IMR-90 (cell line): ENCODE results near the gene ZNF410. TPM values are rescaled to one million over a fixed set of nuclear protein-coding genes. Genes with fewer than 3 reads are reported as not detected.

Source experiments
- ATAC-seq: fragments of 200-7000 bp; cut with Tn5 transposase; 2 replicates; pipeline ENCODE4 v1.9.1; 2020; ENCODE audit warnings: low read depth, mild to moderate bottlenecking, moderate library complexity
- BruUV-seq: library from RNA; stranded (reverse); fragments of 400-500 nt; replicated peaks from 2 replicates; lab custom pipeline; 2021; lab: Mats Ljungman, UMichigan
- CTCF ChIA-PET: fragments of 300-600 bp; formaldehyde crosslinking; extraction: SDS; loops from one replicate; lab custom pipeline; 2021; ENCODE audit warnings: antibody characterized with exemption; lab: Yijun Ruan, JAX
- POLR2A ChIA-PET: fragments of 300-600 bp; sonication (Branson Sonifier 250); formaldehyde crosslinking; loops from one replicate; lab custom pipeline; 2022; ENCODE audit warnings: antibody characterized with exemption; ENCODE audit not compliant: unreplicated experiment; lab: Charles Lee
- DNase-seq: peaks from one replicate; pipeline ENCODE4 v3.0.0; 2013
- H2AFZ ChIP-seq: replicated peaks from 2 replicates; pipeline ENCODE3; 2013; ENCODE audit warnings: low read length, mild to moderate bottlenecking; ENCODE audit not compliant: poor library complexity
- H2AK5ac ChIP-seq: 2 replicates; pipeline ENCODE4 v1.6.1; 2013; ENCODE audit warnings: low read depth, low read length, inconsistent platforms
- H2AK9ac ChIP-seq: replicated peaks from 2 replicates; pipeline ENCODE3; 2013; ENCODE audit warnings: mild to moderate bottlenecking, low read depth, low read length, moderate library complexity; ENCODE audit not compliant: poor library complexity
- H2BK120ac ChIP-seq: 2 replicates; pipeline ENCODE4 v1.6.1; 2013; ENCODE audit warnings: low read depth, low read length, inconsistent platforms
- H2BK15ac ChIP-seq: 3 replicates; pipeline ENCODE4 v1.6.1; 2013; ENCODE audit warnings: low read depth, low read length, inconsistent platforms
- H2BK20ac ChIP-seq: 2 replicates; pipeline ENCODE4 v1.6.1; 2013; ENCODE audit warnings: low read depth, mild to moderate bottlenecking, inconsistent platforms, low read length, moderate library complexity
- H2BK5ac ChIP-seq: 2 replicates; pipeline ENCODE4 v1.6.1; 2013; ENCODE audit warnings: mild to moderate bottlenecking, low read depth, low read length, inconsistent platforms; ENCODE audit not compliant: poor library complexity, severe bottlenecking
- H3K14ac ChIP-seq: replicated peaks from 2 replicates; pipeline ENCODE4 v1.6.1; 2013; ENCODE audit warnings: low read depth, low read length, inconsistent platforms
- H3K18ac ChIP-seq: 2 replicates; pipeline ENCODE4 v1.6.1; 2013; ENCODE audit warnings: low read depth, low read length, control low read depth
- H3K23ac ChIP-seq: 2 replicates; pipeline ENCODE4 v1.6.1; 2013; ENCODE audit warnings: low read depth, low read length, inconsistent platforms
- H3K27ac ChIP-seq: 2 replicates; pipeline ENCODE4 v1.5.1; 2013; ENCODE audit warnings: mild to moderate bottlenecking, control low read depth, low read length; ENCODE audit not compliant: insufficient read depth
- H3K27me3 ChIP-seq: 2 replicates; pipeline ENCODE4 v1.6.1; 2013; ENCODE audit warnings: low read length; ENCODE audit not compliant: control insufficient read depth, insufficient read depth
- H3K36me3 ChIP-seq: 2 replicates; pipeline ENCODE4 v1.6.1; 2013; ENCODE audit warnings: low read length, mixed read lengths; ENCODE audit not compliant: control insufficient read depth, insufficient read depth
- H3K4ac ChIP-seq: 2 replicates; pipeline ENCODE4 v1.6.1; 2013; ENCODE audit warnings: low read depth, low read length, inconsistent platforms
- H3K4me1 ChIP-seq: 2 replicates; pipeline ENCODE4 v1.6.1; 2013; ENCODE audit warnings: low read length, mixed read lengths; ENCODE audit not compliant: control insufficient read depth, insufficient read depth
- H3K4me2 ChIP-seq: 2 replicates; pipeline ENCODE4 v1.6.1; 2013; ENCODE audit warnings: low read depth, mild to moderate bottlenecking, control low read depth, low read length, moderate library complexity
- H3K4me3 ChIP-seq: 2 replicates; pipeline ENCODE4 v1.5.1; 2013; ENCODE audit warnings: low read depth, mild to moderate bottlenecking, control low read depth, low read length, moderate library complexity; ENCODE audit not compliant: insufficient read depth
- H3K56ac ChIP-seq: 2 replicates; pipeline ENCODE4 v1.6.1; 2013; ENCODE audit warnings: low read length, inconsistent platforms; ENCODE audit not compliant: insufficient read depth; ENCODE audit errors: extremely low read depth
- H3K79me1 ChIP-seq, 2 experiments: 2 replicates each; pipeline ENCODE4 v1.6.1; 2013; ENCODE audit warnings: low read length in 2 of 2, inconsistent platforms in 1 of 2, low read depth in 1 of 2
- H3K9ac ChIP-seq: 2 replicates; pipeline ENCODE4 v1.6.1; 2013; ENCODE audit warnings: low read depth, low read length, control low read depth
- H3K9me1 ChIP-seq: 2 replicates; pipeline ENCODE4 v1.6.1; 2013; ENCODE audit warnings: low read length, inconsistent platforms; ENCODE audit not compliant: insufficient read depth
- H3K9me3 ChIP-seq: 2 replicates; pipeline ENCODE4 v1.6.1; 2013; ENCODE audit warnings: low read length; ENCODE audit not compliant: control insufficient read depth, insufficient read depth
- H4K20me1 ChIP-seq: 2 replicates; pipeline ENCODE4 v1.6.1; 2013; ENCODE audit warnings: low read length, inconsistent platforms; ENCODE audit not compliant: insufficient read depth
- H4K5ac ChIP-seq: 2 replicates; pipeline ENCODE4 v1.6.1; 2013; ENCODE audit warnings: mild to moderate bottlenecking, low read depth, low read length, control low read depth
- H4K8ac ChIP-seq, 2 experiments: 2 replicates each; pipeline ENCODE4 v1.6.1; 2013; ENCODE audit warnings: low read depth in 2 of 2, low read length in 2 of 2, control low read depth in 1 of 2, inconsistent platforms in 1 of 2
- H4K91ac ChIP-seq: 2 replicates; pipeline ENCODE4 v1.6.1; 2013; ENCODE audit warnings: low read depth, low read length, inconsistent platforms; ENCODE audit not compliant: insufficient read depth
- BHLHE40 ChIP-seq: fragments of 150-350 bp; IDR thresholded peaks from 2 replicates; pipeline ENCODE4 v1.6.1; 2016; ENCODE audit warnings: mild to moderate bottlenecking, low read depth, low read length
- CEBPB ChIP-seq: IDR thresholded peaks from 2 replicates; pipeline ENCODE4 v1.6.1; 2012; ENCODE audit warnings: low read depth, low read length, improper control_type of control experiment
- CHD1 ChIP-seq: IDR thresholded peaks from 2 replicates; pipeline ENCODE4 v1.6.1; 2012; ENCODE audit warnings: low read depth, low read length, improper control_type of control experiment
- FOS ChIP-seq: fragments of 150-350 bp; IDR thresholded peaks from 2 replicates; pipeline ENCODE4 v1.6.1; 2016; ENCODE audit warnings: low read depth, low read length
- MAFK ChIP-seq: IDR thresholded peaks from 2 replicates; pipeline ENCODE4 v1.6.1; 2012; ENCODE audit warnings: low read depth, low read length, improper control_type of control experiment
- MAZ ChIP-seq: IDR thresholded peaks from 2 replicates; pipeline ENCODE4 v1.6.1; 2012; ENCODE audit warnings: low read depth, mild to moderate bottlenecking, low read length, improper control_type of control experiment, moderate library complexity, borderline replicate concordance
- MXI1 ChIP-seq: IDR thresholded peaks from 2 replicates; pipeline ENCODE4 v1.6.1; 2012; ENCODE audit warnings: low read depth, mild to moderate bottlenecking, low read length, moderate library complexity, borderline replicate concordance
- NFE2L2 ChIP-seq: fragments of 150-350 bp; IDR thresholded peaks from 2 replicates; pipeline ENCODE4 v1.6.1; 2016; ENCODE audit warnings: low read depth, mild to moderate bottlenecking, low read length
- POLR2A ChIP-seq: IDR thresholded peaks from 2 replicates; pipeline ENCODE4 v1.6.1; 2012; ENCODE audit warnings: mild to moderate bottlenecking, low read depth, low read length
- RAD21 ChIP-seq: IDR thresholded peaks from 2 replicates; pipeline ENCODE4 v1.6.1; 2012; ENCODE audit warnings: low read length, improper control_type of control experiment
- RCOR1 ChIP-seq: IDR thresholded peaks from 2 replicates; pipeline ENCODE4 v1.6.1; 2012; ENCODE audit warnings: mild to moderate bottlenecking, low read length, improper control_type of control experiment; ENCODE audit not compliant: insufficient replicate concordance
- RFX5 ChIP-seq: IDR thresholded peaks from 2 replicates; pipeline ENCODE4 v1.8.0; 2012; ENCODE audit warnings: low read depth, mild to moderate bottlenecking, low read length, moderate library complexity
- SMC3 ChIP-seq: fragments of 150-350 bp; IDR thresholded peaks from 2 replicates; pipeline ENCODE4 v1.6.1; 2016; ENCODE audit warnings: low read depth, mild to moderate bottlenecking, antibody characterized with exemption, low read length, moderate library complexity
- USF2 ChIP-seq: fragments of 150-350 bp; IDR thresholded peaks from 2 replicates; pipeline ENCODE4 v1.6.1; 2017; ENCODE audit warnings: mild to moderate bottlenecking, antibody characterized with exemption, low read length, low read depth
- WGBS, 2 experiments: methylation state at CpG; one replicate each; pipeline versions ENCODE4 v1.1.5 to v1.1.7; 2013; ENCODE audit warnings: missing lambda C conversion rate in 2 of 2; ENCODE audit not compliant: insufficient read length in 1 of 2; ENCODE audit errors: extremely low coverage in 2 of 2; 5-methylcytosine and 5-hydroxymethylcytosine counted together
- dilution Hi-C: fragments of 300-500 bp; cut with HindIII; formaldehyde crosslinking; loops from one replicate; pipeline ENCODE4 v1.14.3; 2018; ENCODE audit warnings: low sequenced_read_pairs; ENCODE audit not compliant: unreplicated experiment
- in situ Hi-C: fragments of 300-500 bp; cut with MboI; formaldehyde crosslinking; loops from 3 replicates; pipeline ENCODE4 v1.14.3; 2019; ENCODE audit warnings: low sequenced_read_pairs, inconsistent platforms, mixed read lengths
- intact Hi-C: fragments of 100-400 bp; cut with micrococcal nuclease; formaldehyde crosslinking; loops from 2 replicates; pipeline ENCODE4 v1.10.0; 2022
- polyA plus RNA-seq, 3 experiments: library from polyadenylated mRNA; depleted of rRNA; stranded (reverse); fragments of >200 nt; gene quantifications; 2 replicates each; pipeline ENCODE4 v1.2.3, GENCODE V29; 2012; ENCODE audit warnings: low replicate concordance in 1 of 3
- total RNA-seq: library from RNA; depleted of rRNA; stranded (reverse); fragments of >200 nt; gene quantifications from 2 replicates; pipeline ENCODE4 v1.2.3, GENCODE V29; 2012
- TF ChIP-seq, protein P1 (sequence below): conservative IDR thresholded peaks from 2 replicates; pipeline ENCODE4 v1.5.1; 2012; ENCODE audit warnings: mild to moderate bottlenecking, low read depth, low read length, improper control_type of control experiment
- TF ChIP-seq, protein P2 (sequence below): fragments of 150-350 bp; IDR thresholded peaks from 2 replicates; pipeline ENCODE4 v1.6.1; 2016; ENCODE audit warnings: low read depth, mild to moderate bottlenecking, low read length, moderate library complexity, borderline replicate concordance

ZNF410 gene
- total and polyA plus RNA-seq, 2 of the 4 experiments (the other 2 are of a cell fraction): 27.9 to 89.1 TPM

DNA sequence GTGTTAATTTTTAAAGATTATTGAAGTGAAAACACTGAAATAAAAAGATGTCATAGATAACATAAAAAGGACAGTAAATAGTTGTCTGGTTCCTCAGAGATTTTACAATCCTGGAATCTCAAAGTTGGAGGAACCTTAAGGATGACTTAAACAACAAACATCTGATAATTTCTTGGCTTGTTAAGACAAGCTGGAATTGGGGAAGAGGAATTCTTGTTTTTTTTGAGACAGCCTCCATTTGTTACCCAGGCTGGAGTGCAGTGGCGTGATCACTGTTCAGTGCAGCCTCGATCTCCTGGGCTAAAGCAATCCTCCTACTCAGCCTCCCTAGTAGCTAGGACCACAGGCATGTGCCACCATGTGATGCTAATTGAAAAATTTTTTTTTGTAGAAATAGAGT, 2.3 kb downstream of the ZNF410 start:
- H2BK5ac ChIP-seq: no peak overlapping the region
- DNase-seq (peak; percentile 28), ATAC-seq (no peak)
- ChIA-PET CTCF (no interaction called here), POLR2A (no interaction called here)
- in situ Hi-C loops (no loop called here), intact Hi-C loops (no loop called here), dilution Hi-C loops (no loop called here)
- H3K9ac ChIP-seq: no peak overlapping the region
- no peak overlapping the region for H4K8ac ChIP-seq
- H3K27me3 ChIP-seq: no peaks in the 10 kb centered on the region
- H3K4me2 ChIP-seq: no peak overlapping the region
- H3K18ac ChIP-seq: no peak overlapping the region
- BruUV-seq: no TSS peak
- no peak overlapping the region for H3K4me3 ChIP-seq
- no peak overlapping the region for H3K27ac ChIP-seq
- no peak overlapping the region for H3K4ac ChIP-seq
- no peak overlapping the region for H2AFZ ChIP-seq
- H3K14ac ChIP-seq: no peak overlapping the region
- no peak overlapping the region for H3K56ac ChIP-seq
- H2AK9ac ChIP-seq: no peak overlapping the region
- no peak overlapping the region for H3K23ac ChIP-seq
- no peak overlapping the region for H2BK120ac ChIP-seq
- H3K79me1 ChIP-seq: peaks cover 4 to 38% of the 10 kb centered on the region in 2 experiments
- H4K5ac ChIP-seq: no peak overlapping the region
- H2BK20ac ChIP-seq: no peak overlapping the region
- no peak overlapping the region for H2BK15ac ChIP-seq
- H2AK5ac ChIP-seq: no peak overlapping the region
- H4K20me1 ChIP-seq: peaks cover 39% of the 10 kb centered on the region
- no peak for TF ChIP-seq BHLHE40
- no peak for TF ChIP-seq USF2
- no peak for TF ChIP-seq RCOR1
- TF ChIP-seq RFX5: no peak
- TF ChIP-seq CHD1: no peak
- TF ChIP-seq MAFK: no peak
- no peak for TF ChIP-seq MXI1
- TF ChIP-seq FOS: no peak
- TF ChIP-seq MAZ: no peak
- TF ChIP-seq, protein P1, sequence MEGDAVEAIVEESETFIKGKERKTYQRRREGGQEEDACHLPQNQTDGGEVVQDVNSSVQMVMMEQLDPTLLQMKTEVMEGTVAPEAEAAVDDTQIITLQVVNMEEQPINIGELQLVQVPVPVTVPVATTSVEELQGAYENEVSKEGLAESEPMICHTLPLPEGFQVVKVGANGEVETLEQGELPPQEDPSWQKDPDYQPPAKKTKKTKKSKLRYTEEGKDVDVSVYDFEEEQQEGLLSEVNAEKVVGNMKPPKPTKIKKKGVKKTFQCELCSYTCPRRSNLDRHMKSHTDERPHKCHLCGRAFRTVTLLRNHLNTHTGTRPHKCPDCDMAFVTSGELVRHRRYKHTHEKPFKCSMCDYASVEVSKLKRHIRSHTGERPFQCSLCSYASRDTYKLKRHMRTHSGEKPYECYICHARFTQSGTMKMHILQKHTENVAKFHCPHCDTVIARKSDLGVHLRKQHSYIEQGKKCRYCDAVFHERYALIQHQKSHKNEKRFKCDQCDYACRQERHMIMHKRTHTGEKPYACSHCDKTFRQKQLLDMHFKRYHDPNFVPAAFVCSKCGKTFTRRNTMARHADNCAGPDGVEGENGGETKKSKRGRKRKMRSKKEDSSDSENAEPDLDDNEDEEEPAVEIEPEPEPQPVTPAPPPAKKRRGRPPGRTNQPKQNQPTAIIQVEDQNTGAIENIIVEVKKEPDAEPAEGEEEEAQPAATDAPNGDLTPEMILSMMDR: no peak
- no peak for TF ChIP-seq CEBPB
- no peak for TF ChIP-seq RAD21
- no peak for TF ChIP-seq POLR2A
- no peak for TF ChIP-seq SMC3
- no peak for TF ChIP-seq NFE2L2
- TF ChIP-seq, protein P2, sequence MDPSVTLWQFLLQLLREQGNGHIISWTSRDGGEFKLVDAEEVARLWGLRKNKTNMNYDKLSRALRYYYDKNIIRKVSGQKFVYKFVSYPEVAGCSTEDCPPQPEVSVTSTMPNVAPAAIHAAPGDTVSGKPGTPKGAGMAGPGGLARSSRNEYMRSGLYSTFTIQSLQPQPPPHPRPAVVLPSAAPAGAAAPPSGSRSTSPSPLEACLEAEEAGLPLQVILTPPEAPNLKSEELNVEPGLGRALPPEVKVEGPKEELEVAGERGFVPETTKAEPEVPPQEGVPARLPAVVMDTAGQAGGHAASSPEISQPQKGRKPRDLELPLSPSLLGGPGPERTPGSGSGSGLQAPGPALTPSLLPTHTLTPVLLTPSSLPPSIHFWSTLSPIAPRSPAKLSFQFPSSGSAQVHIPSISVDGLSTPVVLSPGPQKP: no peak
- WGBS, 2 experiments: no CpG with 5 or more reads among the region's 2 CpGs
- H3K4me1 ChIP-seq: peaks cover 2% of the 10 kb centered on the region; the same call in 1 of the 2 replicates
- no peak overlapping the region for H4K91ac ChIP-seq
- H3K9me1 ChIP-seq: no peaks in the 10 kb centered on the region; the same call in none of the 2 replicates
- H3K36me3 ChIP-seq: peaks cover 2% of the 10 kb centered on the region; the same call in 1 of the 2 replicates
- H3K9me3 ChIP-seq: no peaks in the 10 kb centered on the region
